GM12878 (cell line): ENCODE results near the gene DDTL. TPM values are rescaled to one million over a fixed set of nuclear protein-coding genes. Genes with fewer than 3 reads are reported as not detected.

ENCODE experiments used
- ATAC-seq: fragments of 200-7000 bp; cut with Tn5 transposase; 3 replicates; pipeline ENCODE4 v1.9.1; 2020; ENCODE audit warnings: mild to moderate bottlenecking, moderate library complexity
- BruUV-seq: library from RNA; stranded (reverse); fragments of 400-500 nt; replicated peaks from 2 replicates; lab custom pipeline; 2021; lab: Mats Ljungman, UMichigan
- CTCF ChIA-PET: fragments of 300-600 bp; sonication (Branson Sonifier 250); formaldehyde crosslinking; extraction: SDS; loops from one replicate; lab custom pipeline; 2021; ENCODE audit warnings: inconsistent platforms; lab: Yijun Ruan, JAX
- POLR2A ChIA-PET: fragments of 350-600 bp; formaldehyde crosslinking; extraction: SDS; loops from one replicate; lab custom pipeline; 2021; ENCODE audit warnings: inconsistent platforms; lab: Charles Lee
- RAD21 ChIA-PET: fragments of 300-600 bp; sonication (Branson Sonifier 250); formaldehyde crosslinking; loops from one replicate; lab custom pipeline; 2023; ENCODE audit warnings: antibody characterized with exemption; ENCODE audit not compliant: unreplicated experiment; lab: Charles Lee
- SMC1A ChIA-PET: fragments of 300-600 bp; sonication (Branson Sonifier 250); formaldehyde crosslinking; loops from one replicate; lab custom pipeline; 2023; ENCODE audit not compliant: unreplicated experiment, uncharacterized antibody; lab: Charles Lee
- DNase-seq: peaks from one replicate; pipeline ENCODE4 v3.0.0-alpha.2; 2011; ENCODE audit warnings: low read depth, low spot score
- FAIRE-seq: peaks from 3 replicates; lab custom pipeline; 2011; peaks lifted over from hg19 to GRCh38; lab: Jason Lieb, UNC
- H2AFZ ChIP-seq: 2 replicates; pipeline ENCODE4 v1.6.0; 2011; ENCODE audit warnings: low read depth, low read length, control low read depth; ENCODE audit not compliant: control insufficient read depth
- H3K27ac ChIP-seq: 2 replicates; pipeline ENCODE4 v1.5.1; 2011; ENCODE audit warnings: control low read depth; ENCODE audit not compliant: control insufficient read depth, insufficient read depth
- H3K27me3 ChIP-seq, 2 experiments: replicated peaks in 1 of 2; 2 replicates each; pipeline versions ENCODE4 v1.6.0 to v1.6.1; 2011; ENCODE audit warnings: low read length in 1 of 2; ENCODE audit not compliant: control insufficient read depth in 2 of 2, insufficient read depth in 2 of 2
- H3K36me3 ChIP-seq, 2 experiments: 2 replicates each; pipeline ENCODE4 v1.5.1; 2011; ENCODE audit warnings: low read length in 1 of 2; ENCODE audit not compliant: control insufficient read depth in 2 of 2, insufficient read depth in 2 of 2
- H3K4me1 ChIP-seq: 2 replicates; pipeline ENCODE4 v1.6.1; 2011; ENCODE audit warnings: mild to moderate bottlenecking, low read length, moderate library complexity, mixed read lengths; ENCODE audit not compliant: control insufficient read depth, insufficient read depth
- H3K4me2 ChIP-seq: 2 replicates; pipeline ENCODE4 v1.6.0; 2011; ENCODE audit warnings: control low read depth; ENCODE audit not compliant: control insufficient read depth, insufficient read depth
- H3K4me3 ChIP-seq: fragments of 200-600 bp; sonication (generic); 2 replicates; pipeline ENCODE4 v1.5.1; 2016
- H3K79me2 ChIP-seq: 2 replicates; pipeline ENCODE4 v1.6.0; 2011; ENCODE audit warnings: low read length; ENCODE audit not compliant: control insufficient read depth, insufficient read depth
- H3K9ac ChIP-seq: 2 replicates; pipeline ENCODE4 v1.8.0; 2011; ENCODE audit warnings: low read length, control low read depth, mixed read lengths; ENCODE audit not compliant: control insufficient read depth, insufficient read depth
- H3K9me3 ChIP-seq: replicated peaks from 3 replicates; pipeline ENCODE4 v1.5.1; 2011; ENCODE audit warnings: mild to moderate bottlenecking, low read length; ENCODE audit not compliant: control insufficient read depth, insufficient read depth
- H4K20me1 ChIP-seq: 2 replicates; pipeline ENCODE4 v1.6.0; 2011; ENCODE audit not compliant: control insufficient read depth, insufficient read depth
- BCL11A ChIP-seq: IDR thresholded peaks from 2 replicates; pipeline ENCODE4 v1.6.1; 2011; ENCODE audit warnings: low read depth, low read length
- HDGF ChIP-seq: fragments of 450-650 bp; IDR thresholded peaks from 2 replicates; pipeline ENCODE4 v1.6.1; 2016; ENCODE audit warnings: antibody characterized with exemption
- MTA2 ChIP-seq: fragments of 450-650 bp; IDR thresholded peaks from 2 replicates; pipeline ENCODE4 v1.6.1; 2016; ENCODE audit warnings: low read depth, mild to moderate bottlenecking, moderate library complexity
- MTA3 ChIP-seq: IDR thresholded peaks from 2 replicates; pipeline ENCODE4 v1.6.1; 2012; ENCODE audit warnings: low read length, inconsistent platforms, borderline replicate concordance
- MYC ChIP-seq: IDR thresholded peaks from 2 replicates; pipeline ENCODE4 v1.6.1; 2011; ENCODE audit warnings: mild to moderate bottlenecking, low read length, moderate library complexity, inconsistent platforms; ENCODE audit not compliant: insufficient read depth, insufficient replicate concordance, insufficient read length, severe bottlenecking
- NBN ChIP-seq: fragments of 450-650 bp; IDR thresholded peaks from 2 replicates; pipeline ENCODE4 v1.6.1; 2016
- POLR2AphosphoS2 ChIP-seq: IDR thresholded peaks from 2 replicates; pipeline ENCODE4 v1.6.1; 2011; ENCODE audit warnings: low read depth, mild to moderate bottlenecking, low read length, improper control_type of control experiment, moderate library complexity
- RB1 ChIP-seq: fragments of 450-650 bp; formaldehyde crosslinking; IDR thresholded peaks from 2 replicates; pipeline ENCODE4 v1.6.1; 2017; ENCODE audit warnings: mild to moderate bottlenecking, borderline replicate concordance
- RCOR1 ChIP-seq: conservative IDR thresholded peaks from 2 replicates; pipeline ENCODE4 v1.6.1; 2012; ENCODE audit warnings: low read depth, low read length, improper control_type of control experiment
- SP1 ChIP-seq: IDR thresholded peaks from one replicate; pipeline ENCODE4 v1.6.1; 2011; ENCODE audit warnings: low read depth, low read length
- ZNF217 ChIP-seq: fragments of 450-650 bp; IDR thresholded peaks from 2 replicates; pipeline ENCODE4 v1.6.1; 2017; ENCODE audit warnings: antibody characterized with exemption, mild to moderate bottlenecking
- WGBS: methylation state at CpG from one replicate; pipeline ENCODE4 v1.1.6; 2016; ENCODE audit warnings: low lambda C conversion rate; ENCODE audit not compliant: insufficient replicate concordance, insufficient coverage; ENCODE audit errors: missing lambda C conversion rate; 5-methylcytosine and 5-hydroxymethylcytosine counted together
- in situ Hi-C: fragments of 300-500 bp; cut with MboI; formaldehyde crosslinking; loops from 9 replicates; pipeline ENCODE4 v1.14.3; 2018; ENCODE audit warnings: mixed read lengths
- intact Hi-C: fragments of 100-400 bp; cut with micrococcal nuclease; formaldehyde crosslinking; loops from one replicate; pipeline ENCODE4 v1.14.2; 2022; ENCODE audit not compliant: unreplicated experiment
- polyA plus RNA-seq, 11 experiments: library from polyadenylated mRNA; depleted of rRNA in 4 of 11; unstranded in 6 of 11; stranded (reverse) in 5 of 11; fragments of >200 nt; fragmentation: Nextera tagmentation in 4 of 11; fragmentation: Illumina TruSeq in 1 of 11; extraction: Ambion mirVana in 4 of 11; extraction: Trizol in 1 of 11; gene quantifications; 1 replicate in 1 of 11; 2 replicates in 10 of 11; pipeline versions ENCODE4 v1.2.1 to v1.2.3, GENCODE V29; 2011 to 2016; ENCODE audit warnings: inconsistent platforms in 2 of 11, missing spikeins in 2 of 11, low read depth in 1 of 11
- total RNA-seq, 4 experiments: library from RNA; depleted of rRNA in 3 of 4; stranded (reverse); fragments of >200 nt in 3 of 4; fragmentation: Illumina TruSeq in 1 of 4; extraction: Trizol in 1 of 4; gene quantifications; 2 replicates each; pipeline versions ENCODE4 v1.2.1 to v1.2.3, GENCODE V29; 2013 to 2021
- TF ChIP-seq, protein P1 (sequence below): fragments of 150-350 bp; IDR thresholded peaks from 2 replicates; pipeline ENCODE4 v1.6.1; 2014; ENCODE audit warnings: mild to moderate bottlenecking, low read depth, low read length
- TF ChIP-seq, protein P2 (sequence below): fragments of 450-650 bp; formaldehyde crosslinking; IDR thresholded peaks from 2 replicates; pipeline ENCODE4 v1.5.0; 2022; ENCODE audit warnings: mild to moderate bottlenecking, missing genetic modification characterization

Gene DDTL
- total and polyA plus RNA-seq, 10 of the 15 experiments (the other 5 are each of a cell fraction or from before 2014, with no cell fraction given) = 0.05 to 4.0 (median 1.4) TPM; not detected in 3

DNA sequence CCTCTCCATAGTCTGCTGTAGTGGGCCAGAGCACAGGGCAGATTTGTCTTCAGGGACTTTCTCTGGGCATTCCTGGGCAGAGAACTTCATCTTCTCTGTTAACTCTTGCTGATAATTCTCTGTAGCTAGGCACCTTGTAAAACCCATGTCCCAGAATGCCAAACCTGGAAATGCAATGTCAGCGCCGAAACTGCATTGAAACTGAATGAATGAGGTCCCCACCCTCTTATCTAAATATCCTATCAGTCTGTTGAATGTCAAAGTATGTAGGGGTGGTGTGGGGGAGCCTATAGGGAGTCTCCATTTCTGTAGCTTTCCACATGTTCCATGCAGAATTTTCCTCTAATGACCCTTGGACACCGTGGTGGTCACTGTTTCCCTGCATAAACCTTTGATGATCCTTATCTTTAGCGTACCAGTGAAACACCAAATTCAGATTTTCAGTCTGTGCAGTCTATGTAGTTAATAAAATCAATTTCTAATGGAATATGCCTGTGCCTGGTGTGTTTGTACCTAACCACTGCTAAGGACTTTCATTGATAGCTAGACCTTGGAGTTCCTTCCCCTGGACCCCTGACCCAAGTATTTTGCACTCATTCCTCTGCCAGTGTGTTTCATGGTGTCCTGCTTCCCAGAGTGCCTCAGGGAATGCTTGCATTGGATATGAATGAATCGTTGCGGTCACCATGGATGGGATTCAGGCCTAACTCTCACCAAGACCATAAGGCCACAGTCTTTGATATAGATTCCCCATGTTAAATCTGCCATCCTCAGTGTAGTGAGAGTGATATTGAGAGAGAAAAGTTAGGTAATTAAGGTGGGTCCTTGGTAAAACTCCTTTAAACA is 41.9 kb downstream of the DDTL start:
- ChIA-PET SMC1A (no interaction called here), RAD21 (interaction anchor here (0.6 to 2.3 kb wide), 2 partner anchors 28 to 149 kb away, joined by 4 to 12 read pairs; no protein-coding TSS in a partner anchor), CTCF (interaction anchor here (1.2 kb wide), 1 partner anchor 148 kb away, joined by 4 read pairs; no protein-coding TSS in a partner anchor), POLR2A (no interaction called here)
- Histone ChIP-seq H2AFZ (no peak overlapping the region), H3K4me1 (no peaks in the 10 kb centered on the region), H3K79me2 (peaks cover 21% of the 10 kb centered on the region), H3K27ac (no peak overlapping the region), H3K27me3 (no peaks in the 10 kb centered on the region), H3K9me3 (no peaks in the 10 kb centered on the region), H3K4me3 (no peak overlapping the region), H4K20me1 (no peaks in the 10 kb centered on the region), H3K36me3 (no peaks in the 10 kb centered on the region), H3K9ac (no peak overlapping the region), H3K4me2 (no peak overlapping the region)
- BruUV-seq = no TSS peak
- in situ Hi-C loops = loop anchor here (5.0 kb wide), 1 partner anchor 71 kb away; no protein-coding TSS in a partner anchor
- ATAC-seq = no peak
- 74% methylated on average over 6 of the region's 6 CpGs for WGBS
- FAIRE-seq = no peak
- no peak for DNase-seq
- intact Hi-C loops = loop anchor here (10.0 kb wide), 1 partner anchor 64 kb away; no protein-coding TSS in a partner anchor
- TF ChIP-seq MTA2 (no peak), RCOR1 (no peak), HDGF (no peak), POLR2AphosphoS2 (no peak), SP1 (no peak), MTA3 (no peak), BCL11A (no peak), MYC (no peak), NBN (no peak), ZNF217 (no peak), RB1 (no peak)
- TF ChIP-seq, protein P1, sequence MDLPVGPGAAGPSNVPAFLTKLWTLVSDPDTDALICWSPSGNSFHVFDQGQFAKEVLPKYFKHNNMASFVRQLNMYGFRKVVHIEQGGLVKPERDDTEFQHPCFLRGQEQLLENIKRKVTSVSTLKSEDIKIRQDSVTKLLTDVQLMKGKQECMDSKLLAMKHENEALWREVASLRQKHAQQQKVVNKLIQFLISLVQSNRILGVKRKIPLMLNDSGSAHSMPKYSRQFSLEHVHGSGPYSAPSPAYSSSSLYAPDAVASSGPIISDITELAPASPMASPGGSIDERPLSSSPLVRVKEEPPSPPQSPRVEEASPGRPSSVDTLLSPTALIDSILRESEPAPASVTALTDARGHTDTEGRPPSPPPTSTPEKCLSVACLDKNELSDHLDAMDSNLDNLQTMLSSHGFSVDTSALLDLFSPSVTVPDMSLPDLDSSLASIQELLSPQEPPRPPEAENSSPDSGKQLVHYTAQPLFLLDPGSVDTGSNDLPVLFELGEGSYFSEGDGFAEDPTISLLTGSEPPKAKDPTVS = no peak
- TF ChIP-seq, protein P2, sequence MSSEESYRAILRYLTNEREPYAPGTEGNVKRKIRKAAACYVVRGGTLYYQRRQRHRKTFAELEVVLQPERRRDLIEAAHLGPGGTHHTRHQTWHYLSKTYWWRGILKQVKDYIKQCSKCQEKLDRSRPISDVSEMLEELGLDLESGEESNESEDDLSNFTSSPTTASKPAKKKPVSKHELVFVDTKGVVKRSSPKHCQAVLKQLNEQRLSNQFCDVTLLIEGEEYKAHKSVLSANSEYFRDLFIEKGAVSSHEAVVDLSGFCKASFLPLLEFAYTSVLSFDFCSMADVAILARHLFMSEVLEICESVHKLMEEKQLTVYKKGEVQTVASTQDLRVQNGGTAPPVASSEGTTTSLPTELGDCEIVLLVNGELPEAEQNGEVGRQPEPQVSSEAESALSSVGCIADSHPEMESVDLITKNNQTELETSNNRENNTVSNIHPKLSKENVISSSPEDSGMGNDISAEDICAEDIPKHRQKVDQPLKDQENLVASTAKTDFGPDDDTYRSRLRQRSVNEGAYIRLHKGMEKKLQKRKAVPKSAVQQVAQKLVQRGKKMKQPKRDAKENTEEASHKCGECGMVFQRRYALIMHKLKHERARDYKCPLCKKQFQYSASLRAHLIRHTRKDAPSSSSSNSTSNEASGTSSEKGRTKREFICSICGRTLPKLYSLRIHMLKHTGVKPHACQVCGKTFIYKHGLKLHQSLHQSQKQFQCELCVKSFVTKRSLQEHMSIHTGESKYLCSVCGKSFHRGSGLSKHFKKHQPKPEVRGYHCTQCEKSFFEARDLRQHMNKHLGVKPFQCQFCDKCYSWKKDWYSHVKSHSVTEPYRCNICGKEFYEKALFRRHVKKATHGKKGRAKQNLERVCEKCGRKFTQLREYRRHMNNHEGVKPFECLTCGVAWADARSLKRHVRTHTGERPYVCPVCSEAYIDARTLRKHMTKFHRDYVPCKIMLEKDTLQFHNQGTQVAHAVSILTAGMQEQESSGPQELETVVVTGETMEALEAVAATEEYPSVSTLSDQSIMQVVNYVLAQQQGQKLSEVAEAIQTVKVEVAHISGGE (CRISPR knock-in tag) = no peak
